ENCODE results near the gene CYFIP1. TPM values are rescaled to one million over a fixed set of nuclear protein-coding genes. Genes with fewer than 3 reads are reported as not detected.

CYFIP1 gene
- 100 to 1,000 TPM in 2 of 4 donors, 10 to 100 TPM in 2; 86.8 to 131 (median 105) TPM for total RNA-seq

- Histone ChIP-seq H3K27me3 (no peaks in the 10 kb centered on the region), H3K4me3 (peak within 1 kb of the TSS; percentile 77 to 98 (median 85)), H3K4me1 (peaks cover 10 to 26% (median 21%) of the 10 kb centered on the region in 4 donors), H3K27ac (replicated peaks in 1 of 4) (peak within 1 kb of the TSS; percentile 76 to 91 (median 85)), H3K36me3 (no peaks in the 10 kb centered on the region), H3K9me3 (no peaks in the 10 kb centered on the region)
- under 1% methylated on average over 44 of the region's 93 CpGs for WGBS
- intact Hi-C loops (cut with DNase I) = loop anchor here (2.0 kb wide), 1 partner anchor 56 kb away; no protein-coding TSS in a partner anchor
- no peak for DNase-seq (ENCODE audit: extremely low spot score)
- TF ChIP-seq POLR2A (IDR thresholded peaks at IDR 0.05; ENCODE audit: low read depth) (peak; percentile 14), POLR2AphosphoS5 (IDR thresholded peaks at IDR 0.05) (peak; percentile 62 to 66), CTCF (IDR thresholded peaks at IDR 0.05) (no peak)
Measured at GRCh38 chr15:22980189-22981050, at the start of gene CYFIP1. Gene CYFIP1, minus strand, starts transcription at chr15:22980368. Its CDS starts 33,083 bp downstream, at chr15:22947285.

GRCh38 chr15:23026218-23026617, 46.0 kb upstream of the CYFIP1 start:
- no peak for DNase-seq (ENCODE audit: extremely low spot score)
- H3K4me1 ChIP-seq = no peaks in the 10 kb centered on the region
- intact Hi-C loops (cut with DNase I) = no loop called here
- H3K4me3 ChIP-seq = no peak overlapping the region
- no peak overlapping the region for H3K27ac ChIP-seq (replicated peaks in 1 of 4)
- H3K9me3 ChIP-seq = no peaks in the 10 kb centered on the region
- H3K36me3 ChIP-seq = peaks cover 79 to 98% (median 91%) of the 10 kb centered on the region in 4 donors
- TF ChIP-seq CTCF (IDR thresholded peaks at IDR 0.05) (no peak), POLR2AphosphoS5 (IDR thresholded peaks at IDR 0.05) (no peak), EP300 (IDR thresholded peaks at IDR 0.05) (no peak)
- 91% methylated on average over 1 of the region's 1 CpG for WGBS
- no peaks in the 10 kb centered on the region for H3K27me3 ChIP-seq

- no peaks in the 10 kb centered on the region for H3K4me1 ChIP-seq
- WGBS = 87% methylated on average over 2 of the region's 2 CpGs
- intact Hi-C loops (cut with DNase I) = no loop called here
- H3K27ac ChIP-seq (replicated peaks in 1 of 4) = no peak overlapping the region
- peaks cover 82 to 98% (median 93%) of the 10 kb centered on the region in 4 donors for H3K36me3 ChIP-seq
- no peaks in the 10 kb centered on the region for H3K9me3 ChIP-seq
- no peak for DNase-seq (ENCODE audit: extremely low spot score)
- no peak for TF ChIP-seq CTCF (IDR thresholded peaks at IDR 0.05)
- no peak for TF ChIP-seq EP300 (IDR thresholded peaks at IDR 0.05)
- TF ChIP-seq POLR2AphosphoS5 (IDR thresholded peaks at IDR 0.05) = no peak
- TF ChIP-seq POLR2A (IDR thresholded peaks at IDR 0.05; ENCODE audit: low read depth) = no peak
- H3K4me3 ChIP-seq = no peak overlapping the region
- H3K27me3 ChIP-seq = no peaks in the 10 kb centered on the region
Measured at GRCh38 chr15:23022156-23022555, 42.0 kb upstream of the CYFIP1 start.

- H3K27ac ChIP-seq (replicated peaks in 1 of 4) = no peak overlapping the region
- no peaks in the 10 kb centered on the region for H3K27me3 ChIP-seq
- peaks cover 48 to 100% (median 87%) of the 10 kb centered on the region in 4 donors for H3K36me3 ChIP-seq
- no peaks in the 10 kb centered on the region for H3K9me3 ChIP-seq
- WGBS = 86% methylated on average over 1 of the region's 3 CpGs
- DNase-seq (ENCODE audit: extremely low spot score) = no peak
- no peak for TF ChIP-seq POLR2AphosphoS5 (IDR thresholded peaks at IDR 0.05)
- TF ChIP-seq EP300 (IDR thresholded peaks at IDR 0.05) = no peak
- no peak for TF ChIP-seq POLR2A (IDR thresholded peaks at IDR 0.05; ENCODE audit: low read depth)
- TF ChIP-seq CTCF (IDR thresholded peaks at IDR 0.05) = no peak
- H3K4me1 ChIP-seq = no peaks in the 10 kb centered on the region
- H3K4me3 ChIP-seq = no peak overlapping the region
- intact Hi-C loops (cut with DNase I) = no loop called here
Measured at GRCh38 chr15:23014394-23015000, 34.3 kb upstream of the CYFIP1 start.
